Hematopoietic multipotent progenitor cell treated with erythropoietin and hydrocortisone succinate and interleukin-3 and kit ligand, for 8 days (in vitro differentiated cells): ENCODE data around the gene MAGI2.
"Not testable (repeated sequence)": the region's sequence is repeated elsewhere in the genome, so short reads cannot be mapped to it uniquely, and the experiment has no call there.

Source experiments
- DNase-seq: peaks from one replicate; pipeline ENCODE4 v3.0.0-alpha.2; 2015

Gene MAGI2

GRCh38 chr7:79132844-79133451 is 320.5 kb downstream of the MAGI2 start:
- no peak for DNase-seq

- no peak for DNase-seq
Observed at GRCh38 chr7:79130715-79131114, 322.8 kb downstream of the MAGI2 start.

GRCh38 chr7:79124331-79124730 is 329.1 kb downstream of the MAGI2 start:
- DNase-seq = no peak

- DNase-seq = no peak
Observed at GRCh38 chr7:79118143-79118542, 335.3 kb downstream of the MAGI2 start.

DNA sequence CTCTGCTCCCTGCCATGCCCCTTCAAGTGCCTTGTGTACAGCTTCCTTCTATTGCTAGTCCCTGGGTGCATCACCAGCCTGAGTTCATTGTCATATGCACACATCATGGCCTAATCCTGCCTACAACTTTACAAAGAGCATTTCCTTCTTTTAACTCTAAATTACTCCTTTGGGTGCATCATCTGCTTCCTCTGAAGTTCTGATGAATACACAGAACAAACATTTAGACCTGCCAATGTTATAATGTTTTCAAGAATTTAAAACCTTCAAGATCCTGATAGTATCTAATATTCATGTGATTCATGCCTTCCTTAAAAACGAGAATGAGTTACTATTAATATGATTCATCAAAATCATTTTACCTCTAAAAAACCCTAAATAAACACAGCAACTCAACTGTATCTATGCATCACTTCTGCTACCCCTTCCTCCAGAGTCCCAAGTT is 357.1 kb downstream of the MAGI2 start:
- no peak for DNase-seq

GRCh38 chr7:79093421-79093820 is 360.0 kb downstream of the MAGI2 start:
- no peak for DNase-seq

DNA sequence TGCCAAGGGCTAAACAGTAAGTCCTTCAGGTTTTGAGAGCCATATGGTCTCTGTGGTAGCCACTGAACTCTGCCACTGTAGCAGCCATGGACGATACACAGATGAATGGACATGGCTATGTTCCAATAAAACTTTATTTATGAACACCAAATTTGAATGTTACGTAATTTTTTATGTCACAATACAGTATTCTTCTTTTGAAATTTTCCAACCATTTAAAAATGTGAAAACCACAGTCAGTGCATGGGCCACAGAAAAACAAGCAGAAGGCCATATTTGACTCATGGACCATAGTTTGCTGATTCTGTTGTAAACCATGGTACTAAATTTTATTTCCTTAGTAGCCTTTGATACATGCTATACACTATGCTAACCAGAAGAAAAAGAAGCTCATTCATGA is 361.8 kb downstream of the MAGI2 start:
- no peak for DNase-seq

GRCh38 chr7:79091011-79091410 is 362.5 kb downstream of the MAGI2 start:
- no peak for DNase-seq

GRCh38 chr7:79090543-79090942 is 362.9 kb downstream of the MAGI2 start:
- no peak for DNase-seq

- no peak for DNase-seq
Observed at GRCh38 chr7:79084423-79084822, 369.0 kb downstream of the MAGI2 start.

DNA sequence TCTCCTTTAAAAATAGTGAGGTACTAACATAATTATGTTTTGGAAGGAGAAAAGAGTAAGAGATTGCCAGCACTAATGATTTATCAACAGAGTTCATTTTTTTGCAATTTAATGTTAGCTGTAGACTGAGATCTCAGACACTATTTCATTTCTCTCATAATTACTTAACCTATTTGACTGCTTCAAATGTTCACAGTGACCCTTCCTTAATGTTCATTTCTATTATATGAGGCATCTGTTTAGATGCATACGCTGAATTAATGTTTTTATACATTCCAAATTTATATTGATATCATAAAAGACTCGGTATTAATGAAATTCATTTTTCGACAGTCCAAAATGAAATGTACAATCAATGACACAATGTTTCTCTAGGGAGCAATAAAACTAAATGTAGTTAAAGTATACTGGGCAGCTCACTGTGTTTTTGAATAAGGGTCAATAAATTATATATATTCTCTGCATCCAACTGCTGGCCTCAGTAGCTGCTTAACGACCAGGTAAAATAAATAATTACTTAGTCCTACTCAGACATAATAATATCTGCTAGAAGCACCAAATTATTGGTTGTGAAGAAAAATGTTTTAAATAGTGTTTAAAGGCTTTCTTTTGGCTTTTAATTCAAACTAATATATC is 373.4 kb downstream of the MAGI2 start:
- no peak for DNase-seq

- DNase-seq = no peak
Observed at GRCh38 chr7:79078273-79078672, 375.2 kb downstream of the MAGI2 start.

DNA sequence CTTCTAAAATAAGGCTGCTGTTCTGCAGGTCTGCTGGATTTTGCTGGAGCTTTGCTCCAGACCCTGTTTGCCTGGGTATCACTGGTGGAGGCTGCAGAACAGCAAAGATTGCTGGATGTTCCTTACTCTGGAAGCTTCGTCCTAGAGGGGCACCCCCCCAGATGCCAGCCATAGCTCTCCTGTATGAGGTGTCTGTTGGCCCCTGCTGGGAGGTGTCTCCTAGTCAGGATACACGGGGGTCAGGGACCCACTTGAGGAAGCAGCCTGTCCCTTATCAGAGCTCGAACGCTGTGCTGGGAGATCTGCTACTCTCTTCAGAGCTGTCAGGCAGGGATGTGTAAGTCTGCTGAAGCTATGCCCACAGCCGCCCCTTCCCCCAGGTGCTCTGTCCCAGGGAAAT is 382.3 kb downstream of the MAGI2 start:
- not testable (repeated sequence) for DNase-seq

GRCh38 chr7:79064187-79064823 is 389.2 kb downstream of the MAGI2 start:
- DNase-seq = no peak

- DNase-seq = no peak
Observed at GRCh38 chr7:79063019-79063698, 390.3 kb downstream of the MAGI2 start.

DNA sequence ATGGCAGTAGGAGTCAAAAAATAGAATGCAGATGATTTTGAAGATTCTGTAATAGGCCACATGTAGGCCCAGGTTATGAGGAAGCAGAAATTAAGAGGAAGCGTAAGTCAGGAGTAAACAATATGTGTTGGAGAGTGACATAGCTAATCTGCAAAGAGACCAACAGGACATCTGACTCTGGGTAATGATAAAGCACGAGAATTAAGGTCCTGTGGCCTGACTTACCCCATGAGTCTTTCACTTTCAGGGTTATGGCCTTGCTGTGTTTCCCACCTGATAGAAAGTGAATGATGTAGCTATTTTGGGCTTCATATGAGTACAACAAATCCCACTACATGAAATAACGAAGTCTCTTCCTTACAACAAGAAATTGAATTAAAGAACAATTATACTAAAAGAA is 393.0 kb downstream of the MAGI2 start:
- DNase-seq = no peak

GRCh38 chr7:79055722-79056415 is 397.6 kb downstream of the MAGI2 start:
- DNase-seq = no peak

- no peak for DNase-seq
Observed at GRCh38 chr7:79051915-79052314, 401.6 kb downstream of the MAGI2 start.

GRCh38 chr7:79050603-79051002 is 402.9 kb downstream of the MAGI2 start:
- no peak for DNase-seq

DNA sequence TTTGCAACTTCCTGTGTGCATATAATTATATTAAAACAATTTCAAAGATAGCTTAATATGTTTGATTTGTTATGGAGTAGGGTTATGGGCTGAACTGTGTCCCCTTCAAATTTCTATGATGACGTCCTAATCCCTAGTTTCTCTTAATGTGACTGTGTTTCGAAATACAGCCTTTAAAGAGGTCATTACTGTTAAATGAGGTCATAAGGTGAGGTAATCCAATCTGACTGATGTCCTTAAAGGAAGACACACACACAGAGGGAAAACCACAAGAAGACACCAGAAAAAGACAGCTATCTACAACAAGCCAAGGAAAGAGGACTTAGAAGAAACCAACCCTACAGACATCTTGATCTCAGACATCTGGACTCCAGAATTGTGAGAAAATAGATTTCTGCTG is 407.4 kb downstream of the MAGI2 start:
- DNase-seq = no peak

GRCh38 chr7:79037001-79037400 is 416.5 kb downstream of the MAGI2 start:
- DNase-seq = no peak

DNA sequence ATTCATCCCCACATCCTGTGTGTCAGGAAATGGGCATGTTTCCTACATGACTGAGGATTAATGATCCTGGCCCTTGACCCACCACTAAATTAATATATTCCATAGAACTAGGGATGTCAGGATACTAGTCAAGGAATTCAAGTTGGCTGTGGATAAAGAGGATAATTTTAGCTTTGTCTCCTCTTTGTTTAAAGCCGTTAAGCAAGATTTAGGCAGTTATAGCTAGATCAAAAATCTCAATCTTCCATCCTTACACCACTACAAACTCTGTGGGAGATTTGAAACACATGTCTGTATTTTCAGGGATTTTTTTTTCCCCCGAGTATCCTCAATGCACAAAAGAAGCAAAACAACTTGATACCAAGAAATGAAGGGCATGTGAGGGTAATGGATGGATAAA is 417.1 kb downstream of the MAGI2 start:
- no peak for DNase-seq

DNA sequence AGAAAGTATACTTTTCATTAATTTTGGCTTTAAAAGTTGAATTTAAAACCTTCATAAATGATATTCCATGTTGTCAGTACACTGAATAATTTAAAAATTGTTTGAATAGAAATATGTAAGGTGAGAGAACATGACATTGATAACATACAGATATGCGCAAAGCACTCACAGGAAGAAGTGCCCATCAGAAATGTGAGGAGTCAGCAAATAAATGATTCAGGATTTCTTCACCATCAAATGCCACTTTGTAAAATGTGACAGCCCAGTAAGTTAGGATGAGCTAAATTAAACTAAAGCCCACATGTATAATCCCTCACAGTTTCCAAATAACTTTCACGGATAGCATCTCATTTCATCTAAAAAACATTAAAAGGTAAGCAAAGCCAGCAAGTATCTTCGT is 417.6 kb downstream of the MAGI2 start:
- DNase-seq = no peak
